K562 (cell line): ENCODE results near the gene JPT1. TPM values are rescaled to one million over a fixed set of nuclear protein-coding genes. Genes with fewer than 3 reads are reported as not detected.
A peak's percentile ranks its signal among the peaks of the same experiment; 100 is the strongest.

Source experiments
- ARID4B ChIP-seq: sonication (generic); formaldehyde crosslinking; IDR thresholded peaks from 2 replicates; pipeline ENCODE4 v1.8.0; 2022; ENCODE audit warnings: mild to moderate bottlenecking, missing genetic modification reagents
- E2F3 ChIP-seq: fragments of 250-450 bp; sonication (Bioruptor Pico); IDR thresholded peaks from 2 replicates; pipeline ENCODE4 v1.4.0; 2020; ENCODE audit warnings: mild to moderate bottlenecking
- FOXM1 ChIP-seq, 2 experiments: fragments of 450-650 bp in 1 of 2; sonication (generic) in 1 of 2; formaldehyde crosslinking in 1 of 2; IDR thresholded peaks; 2 replicates each; pipeline versions ENCODE4 v1.6.1 to v1.9.0; 2017 to 2022; ENCODE audit warnings: low read depth in 2 of 2, mild to moderate bottlenecking in 2 of 2, missing genetic modification reagents in 1 of 2, moderate library complexity in 1 of 2
- FOXO4 ChIP-seq: fragments of 450-650 bp; formaldehyde crosslinking; IDR thresholded peaks from 2 replicates; pipeline ENCODE4 v1.4.0; 2020; ENCODE audit warnings: mild to moderate bottlenecking, moderate library complexity
- GABPB2 ChIP-seq: fragments of 250-450 bp; sonication (Bioruptor Pico); conservative IDR thresholded peaks from 2 replicates; pipeline ENCODE4 v1.5.1; 2021; ENCODE audit warnings: mild to moderate bottlenecking
- HNRNPLL ChIP-seq: fragments of 200-400 bp; formaldehyde crosslinking; IDR thresholded peaks from 2 replicates; pipeline ENCODE4 v1.6.1; 2017; ENCODE audit warnings: low read length, low read depth, mild to moderate bottlenecking; ENCODE audit not compliant: poor library complexity, severe bottlenecking
- MLLT1 ChIP-seq, 2 experiments: fragments of 450-650 bp; IDR thresholded peaks; 2 replicates each; pipeline ENCODE4 v1.6.1; 2016
- RBM25 ChIP-seq: fragments of 200-400 bp; formaldehyde crosslinking; IDR thresholded peaks from 2 replicates; pipeline ENCODE4 v1.6.1; 2018; ENCODE audit warnings: low read length, low read depth, moderate library complexity; ENCODE audit not compliant: severe bottlenecking
- ZBTB2 ChIP-seq: fragments of 450-650 bp; IDR thresholded peaks from 2 replicates; pipeline ENCODE4 v1.6.1; 2016; ENCODE audit warnings: antibody characterized with exemption
- ZNF134 ChIP-seq: fragments of 250-450 bp; sonication (Bioruptor Pico); conservative IDR thresholded peaks from 2 replicates; pipeline ENCODE4 v1.4.0; 2020
- ZNF23 ChIP-seq: fragments of 250-450 bp; sonication (Bioruptor Pico); IDR thresholded peaks from 2 replicates; pipeline ENCODE4 v1.4.0; 2020; ENCODE audit warnings: mild to moderate bottlenecking
- ZNF740 ChIP-seq, 3 experiments: fragments of 200-800 bp in 1 of 3; sonication (Bioruptor generic) in 1 of 3; sonication (generic) in 1 of 3; formaldehyde crosslinking in 1 of 3; IDR thresholded peaks; 2 replicates each; pipeline versions ENCODE4 v1.6.1 to v1.8.0; 2016 to 2022; ENCODE audit warnings: mild to moderate bottlenecking in 2 of 3, missing compliant biosample characterization in 2 of 3, missing genetic modification characterization in 2 of 3, missing genetic modification reagents in 1 of 3
- ZNF764 ChIP-seq: fragments of 250-450 bp; sonication (Bioruptor Pico); IDR thresholded peaks from 2 replicates; pipeline ENCODE4 v1.4.0; 2020; ENCODE audit warnings: low read depth, mild to moderate bottlenecking, moderate library complexity
- ZZZ3 ChIP-seq: fragments of 450-650 bp; IDR thresholded peaks from 2 replicates; pipeline ENCODE4 v1.6.1; 2016; ENCODE audit warnings: antibody characterized with exemption, mild to moderate bottlenecking, moderate library complexity
- polyA plus RNA-seq, 8 experiments: library from polyadenylated mRNA; depleted of rRNA in 4 of 8; stranded (reverse) in 5 of 8; unstranded in 3 of 8; fragments of >200 nt; fragmentation: Nextera tagmentation in 2 of 8; fragmentation: Illumina TruSeq in 1 of 8; extraction: Ambion mirVana in 2 of 8; extraction: Trizol in 1 of 8; gene quantifications; 2 replicates each; pipeline versions ENCODE4 v1.2.1 to v1.2.3, GENCODE V29; 2011 to 2014; ENCODE audit warnings: inconsistent platforms in 1 of 8, missing spikeins in 1 of 8
- total RNA-seq, 7 experiments: library from RNA; depleted of rRNA in 6 of 7; stranded (reverse); fragments of >200 nt in 6 of 7; fragmentation: Illumina TruSeq in 2 of 7; extraction: Trizol in 2 of 7; gene quantifications; 2 replicates each; pipeline versions ENCODE4 v1.2.1 to v1.2.3, GENCODE V29; 2011 to 2021; ENCODE audit warnings: low replicate concordance in 1 of 7

Gene JPT1
- total and polyA plus RNA-seq, 9 of the 15 experiments (the other 6 are each of a cell fraction or from before 2014, with no cell fraction given): 56.7 to 292 (median 144) TPM

GRCh38 chr17:75131278-75132017 lies 22.9 kb downstream of the JPT1 start, which contains the start of gene NT5C (continued):
- peak; percentile 88 for TF ChIP-seq ARID4B
- peak; percentile 83 for TF ChIP-seq HNRNPLL
- no peak for TF ChIP-seq ZNF23 (CRISPR knock-in tag)
- TF ChIP-seq MLLT1 (IDR thresholded peaks at IDR 0.05): no peak
- peak; percentile 63; the same call in 1 of the 2 replicates for TF ChIP-seq ZNF740 (CRISPR knock-in tag; IDR thresholded peaks at IDR 0.05)
- TF ChIP-seq ZNF740 (tag; IDR thresholded peaks at IDR 0.05): no peak
- TF ChIP-seq ZZZ3: no peak
- TF ChIP-seq ZBTB2: 0 out of 2 replicates have a peak, but pooled peaks have one; percentile 61
- TF ChIP-seq RBM25: peak; percentile 29
- 0 out of 2 replicates have a peak, but pooled peaks have one; percentile 31 for TF ChIP-seq ZNF764 (CRISPR knock-in tag)
- peak; percentile 79 for TF ChIP-seq E2F3 (CRISPR knock-in tag)
- 0 out of 2 replicates have a peak, but pooled peaks have one; percentile 37 for TF ChIP-seq ZNF134 (CRISPR knock-in tag)
- TF ChIP-seq FOXO4 (CRISPR knock-in tag): no peak
- no peak for TF ChIP-seq FOXM1 (IDR thresholded peaks at IDR 0.05; ENCODE audit: low read depth)
- TF ChIP-seq FOXM1 (CRISPR knock-in tag; IDR thresholded peaks at IDR 0.05; ENCODE audit: low read depth): peak; percentile 91; the same call in 1 of the 2 replicates
- TF ChIP-seq GABPB2 (CRISPR knock-in tag): no peak
